Ovary (tissue), 9 donors: ENCODE data around the gene EYS. TPM values are rescaled to one million over a fixed set of nuclear protein-coding genes. Genes with fewer than 3 reads are reported as not detected.

Experiments
- DNase-seq, 5 donors: peaks; one replicate each; pipeline ENCODE4 v3.0.0-alpha.2; 2019 to 2020
- H3K27ac ChIP-seq, 2 donors: fragments of 200-600 bp; one replicate each; pipeline versions ENCODE4 v1.5.1 to v1.8.0; 2019 to 2022
- H3K27me3 ChIP-seq: fragments of 200-600 bp; one replicate; pipeline ENCODE4 v1.8.0; 2022
- H3K36me3 ChIP-seq: fragments of 200-600 bp; sonication (generic); one replicate; pipeline ENCODE4 v1.5.1; 2019
- H3K4me1 ChIP-seq: one replicate; pipeline ENCODE4 v1.8.1; 2013; ENCODE audit warnings: mild to moderate bottlenecking, moderate library complexity; ENCODE audit not compliant: insufficient read depth
- H3K4me3 ChIP-seq: fragments of 200-600 bp; sonication (generic); one replicate; pipeline ENCODE4 v1.5.1; 2017
- H3K9me3 ChIP-seq, 2 donors: fragments of 200-600 bp in 1 of 2; sonication (generic) in 1 of 2; one replicate each; pipeline versions ENCODE4 v1.5.1 to v1.8.1; 2013 to 2019; ENCODE audit warnings: mild to moderate bottlenecking in 1 of 2, moderate library complexity in 1 of 2
- CTCF ChIP-seq, 3 donors: fragments of 450-650 bp in 2 of 3; fragments of 200-600 bp in 1 of 3; IDR thresholded peaks; one replicate each; pipeline versions ENCODE4 v1.5.1 to v1.8.0; 2016 to 2022; ENCODE audit warnings: antibody characterized with exemption in 3 of 3, mild to moderate bottlenecking in 1 of 3
- EP300 ChIP-seq: sonication (generic); formaldehyde crosslinking; IDR thresholded peaks from one replicate; pipeline ENCODE4 v1.6.1; 2017; ENCODE audit warnings: antibody characterized with exemption
- POLR2A ChIP-seq: fragments of 450-650 bp; IDR thresholded peaks from one replicate; pipeline ENCODE4 v1.6.1; 2017; ENCODE audit warnings: antibody characterized with exemption, mild to moderate bottlenecking, moderate library complexity
- WGBS, 3 donors: extraction: QIAGEN DNeasy Blood & Tissue Kit in 1 of 3; methylation state at CpG; one replicate each; pipeline versions ENCODE4 v1.1.5 to v1.1.7; 2013 to 2017; 5-methylcytosine and 5-hydroxymethylcytosine counted together
- intact Hi-C, 4 donors: fragments of 100-400 bp; cut with DNase I; formaldehyde crosslinking; loops; one replicate each; pipeline versions ENCODE4 v1.11.0 to v1.15.1; 2022 to 2023
- polyA plus RNA-seq, 2 donors: library from polyadenylated mRNA; stranded (reverse); fragments of 200-250 nt in 1 of 2; fragments of 350-450 nt in 1 of 2; fragmentation: Illumina TruSeq in 1 of 2; extraction: RNeasy Lipid Tissue Mini Kit (QIAGEN cat#74804) in 1 of 2; gene quantifications; one replicate each; pipeline ENCODE4 v1.2.3, GENCODE V29; 2013 to 2014
- total RNA-seq, 7 donors: library from RNA; depleted of rRNA in 2 of 7; stranded (reverse); fragments of >200 nt in 2 of 7; fragmentation: NEBNext Ultra II Directional in 3 of 7; extraction: Animal tissue kit (Norgen Biotek cat#: 25700) in 3 of 7; gene quantifications; one replicate each; pipeline versions ENCODE4 v1.1.0 to v1.2.4, GENCODE V29; 2016 to 2023
- donor health status: DM: no; HTN: no; CAD: no; lungs with moderate emphysema.
- donor health status: DM: no; HTN: no; CAD: no.
- donor health status: Bipolar disorder and iron deficiency.
- donor health status: DM: yes; HTN: yes; CAD: no.
- donor health status: DM: no; HTN: no; CAD: no.
- donor health status: DM: yes; HTN: yes; CAD: no.

Gene EYS
- total and polyA plus RNA-seq, 9 donors, result under 0.01 to 0.03 (median 0.01) TPM; not detected in 6

DNA sequence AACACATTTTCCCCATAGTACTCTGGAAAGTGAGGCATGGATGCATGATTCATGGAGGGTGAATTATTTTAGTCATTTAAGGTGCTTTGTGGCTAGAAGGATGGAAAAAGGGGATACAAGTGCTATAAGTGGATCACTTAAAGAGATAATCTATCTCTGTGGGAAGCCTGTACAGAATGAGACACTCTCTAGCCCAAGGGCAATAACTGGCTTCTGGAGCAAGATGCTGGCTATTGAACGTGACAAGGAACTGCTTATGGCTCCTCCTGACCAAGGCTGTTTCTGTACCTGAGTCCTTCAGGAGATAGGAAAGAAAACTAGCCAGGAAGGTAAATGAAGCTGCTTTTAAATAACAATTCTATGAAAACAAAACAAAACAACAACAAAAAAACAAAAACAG lies 590.7 kb downstream of the EYS start:
- Histone ChIP-seq H3K36me3 (no peaks in the 10 kb centered on the region), H3K9me3 (no peaks in the 10 kb centered on the region), H3K4me3 (no peak overlapping the region), H3K4me1 (no peaks in the 10 kb centered on the region), H3K27me3 (no peaks in the 10 kb centered on the region), H3K27ac (no peak overlapping the region)
- DNase-seq, result no peak
- intact Hi-C loops, result no loop called here
- TF ChIP-seq POLR2A (no peak), CTCF (IDR thresholded peaks at IDR 0.05) (no peak), EP300 (no peak)
- WGBS, 3 donors, result 0 to 93% (median 78%) methylated on average over 1 of the region's 1 CpG

DNA sequence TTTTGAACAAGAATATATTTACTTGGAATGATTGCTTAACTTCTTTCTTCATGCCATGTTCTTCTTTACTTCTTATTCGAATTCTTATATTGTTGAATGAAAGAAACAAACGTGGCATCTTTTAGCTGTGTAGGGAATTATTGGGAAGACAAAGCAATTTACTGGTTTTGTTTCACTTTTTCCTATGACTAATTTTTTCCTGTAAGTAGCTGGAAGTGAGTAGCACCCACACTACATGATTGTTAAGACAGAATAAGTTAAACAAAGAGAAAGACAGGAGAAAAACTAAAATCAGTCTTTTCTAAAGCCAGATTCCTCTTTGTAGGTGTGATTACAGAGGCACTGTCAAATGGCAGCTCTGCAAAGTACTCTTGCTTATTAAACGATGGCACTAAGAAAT lies 593.4 kb downstream of the EYS start:
- H3K36me3 ChIP-seq, result no peaks in the 10 kb centered on the region
- intact Hi-C loops, result no loop called here
- WGBS, 3 donors, result 16 to 53% (median 36%) methylated on average over 3 of the region's 3 CpGs
- H3K9me3 ChIP-seq, result no peaks in the 10 kb centered on the region
- H3K4me3 ChIP-seq, result no peak overlapping the region
- DNase-seq, result no peak
- no peaks in the 10 kb centered on the region for H3K27me3 ChIP-seq
- H3K27ac ChIP-seq, result no peak overlapping the region
- TF ChIP-seq CTCF (IDR thresholded peaks at IDR 0.05), result no peak
- no peak for TF ChIP-seq EP300
- no peak for TF ChIP-seq POLR2A
- no peaks in the 10 kb centered on the region for H3K4me1 ChIP-seq

DNA sequence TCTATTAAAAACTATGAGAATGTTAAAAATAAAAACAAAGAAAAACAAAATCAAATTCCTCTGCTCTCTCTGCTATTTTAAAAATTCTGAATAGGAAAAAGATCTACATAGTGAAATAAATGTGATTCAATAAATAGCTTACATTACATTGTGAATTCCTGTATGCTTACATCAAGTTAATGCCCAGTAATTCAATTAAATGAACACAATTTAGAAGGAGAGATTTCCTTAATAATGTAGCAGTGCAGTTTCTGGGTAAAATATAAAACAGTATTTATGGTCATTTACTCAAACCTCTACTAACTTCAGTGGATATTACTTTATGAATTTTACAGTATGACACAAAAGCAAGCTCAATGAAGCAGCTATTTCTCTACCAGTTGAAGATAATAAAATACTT lies 594.6 kb downstream of the EYS start:
- Histone ChIP-seq H3K4me3 (no peak overlapping the region), H3K27ac (no peak overlapping the region), H3K27me3 (no peaks in the 10 kb centered on the region), H3K36me3 (no peaks in the 10 kb centered on the region), H3K4me1 (no peaks in the 10 kb centered on the region), H3K9me3 (no peaks in the 10 kb centered on the region)
- intact Hi-C loops, result no loop called here
- no peak for TF ChIP-seq CTCF (IDR thresholded peaks at IDR 0.05)
- no peak for TF ChIP-seq POLR2A
- TF ChIP-seq EP300, result no peak
- DNase-seq, result no peak

DNA sequence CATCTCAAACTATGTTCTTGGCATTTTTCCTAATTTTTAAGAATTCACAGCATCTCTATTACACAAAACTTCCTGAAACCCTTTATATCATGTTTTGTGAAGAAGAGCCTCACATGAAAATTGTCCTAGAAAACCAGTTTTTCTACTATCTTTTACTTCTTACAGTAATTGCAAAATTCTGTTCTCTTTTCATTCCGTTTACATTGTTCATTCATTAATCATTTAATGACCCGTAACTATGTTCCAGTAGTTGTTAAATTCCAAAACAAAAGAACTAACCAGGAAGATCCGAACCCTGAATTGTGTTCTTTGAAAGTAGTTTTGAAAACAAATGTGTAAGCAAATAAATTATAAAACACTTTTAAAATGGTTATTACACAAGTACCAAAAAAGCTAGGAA lies 597.0 kb downstream of the EYS start:
- Histone ChIP-seq H3K4me1 (no peaks in the 10 kb centered on the region), H3K27ac (no peak overlapping the region), H3K9me3 (no peaks in the 10 kb centered on the region), H3K36me3 (no peaks in the 10 kb centered on the region), H3K27me3 (no peaks in the 10 kb centered on the region), H3K4me3 (no peak overlapping the region)
- no peak for DNase-seq
- 8 to 15% (median 10%) methylated on average over 3 of the region's 3 CpGs for WGBS, 3 donors
- intact Hi-C loops, result no loop called here
- TF ChIP-seq POLR2A (no peak), CTCF (IDR thresholded peaks at IDR 0.05) (no peak), EP300 (no peak)

DNA sequence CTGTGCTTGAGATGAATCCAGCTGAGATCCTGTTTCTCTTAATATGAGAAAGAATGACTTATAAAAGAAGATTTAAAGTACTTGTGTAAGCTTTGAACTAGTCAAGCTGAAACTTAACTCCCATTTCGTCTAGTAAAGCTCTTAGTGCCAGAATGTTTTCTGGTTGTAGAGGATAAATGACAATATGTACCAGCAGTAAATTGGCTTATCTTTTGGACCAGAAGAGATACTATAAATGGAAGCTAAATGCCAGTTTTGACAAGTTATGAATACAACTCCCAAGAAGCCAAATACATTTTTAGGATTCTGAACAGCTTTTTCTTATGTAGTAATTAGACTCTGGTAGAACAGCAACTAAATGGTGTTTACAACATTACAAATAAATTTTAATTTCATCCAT lies 608.7 kb downstream of the EYS start:
- no peaks in the 10 kb centered on the region for H3K27me3 ChIP-seq
- H3K4me1 ChIP-seq, result no peaks in the 10 kb centered on the region
- no peak for DNase-seq
- no peaks in the 10 kb centered on the region for H3K36me3 ChIP-seq
- H3K4me3 ChIP-seq, result no peak overlapping the region
- H3K27ac ChIP-seq, result no peak overlapping the region
- intact Hi-C loops, result no loop called here
- TF ChIP-seq POLR2A (no peak), EP300 (no peak), CTCF (IDR thresholded peaks at IDR 0.05) (no peak)
- 16 to 36% (median 16%) methylated on average over 1 of the region's 1 CpG for WGBS, 3 donors
- H3K9me3 ChIP-seq, result no peaks in the 10 kb centered on the region
